SK-N-SH (cell line): Measurements from ENCODE around the gene SPSB1. TPM values are rescaled to one million over a fixed set of nuclear protein-coding genes. Genes with fewer than 3 reads are reported as not detected.

Experiments
- CTCF ChIA-PET: fragments of 300-600, 350-600 bp; formaldehyde crosslinking; extraction: SDS; loops from one replicate; lab custom pipeline; 2021; lab: Yijun Ruan, JAX
- POLR2A ChIA-PET: fragments of 350-600 bp; sonication (Branson Sonifier 250); formaldehyde crosslinking; extraction: SDS; loops from one replicate; lab custom pipeline; 2020; ENCODE audit warnings: antibody characterized with exemption, inconsistent platforms; lab: Yijun Ruan, JAX
- DNase-seq: peaks from one replicate; pipeline ENCODE4 v3.0.0; 2012
- H2AFZ ChIP-seq: fragments of 200-600 bp; sonication (generic); 2 replicates; pipeline ENCODE4 v1.8.1; 2016; ENCODE audit warnings: antibody characterized with exemption, mild to moderate bottlenecking, low read depth
- H3F3A ChIP-seq: fragments of 200-600 bp; sonication (generic); replicated peaks from 2 replicates; pipeline ENCODE3; 2016; ENCODE audit warnings: antibody characterized with exemption, mild to moderate bottlenecking; ENCODE audit not compliant: insufficient read depth
- H3K27ac ChIP-seq, 2 experiments: fragments of 200-500 bp in 1 of 2; fragments of 200-600 bp in 1 of 2; sonication (Bioruptor generic) in 1 of 2; sonication (generic), shearing (Covaris generic) in 1 of 2; 2 replicates each; pipeline versions ENCODE4 v1.5.1 to v1.6.1; 2014 to 2016; ENCODE audit warnings: low read depth in 2 of 2, inconsistent platforms in 1 of 2, low read length in 1 of 2, mild to moderate bottlenecking in 1 of 2, mixed read lengths in 1 of 2
- H3K27me3 ChIP-seq: fragments of 200-600 bp; sonication (generic), shearing (Covaris generic); 2 replicates; pipeline ENCODE4 v1.6.1; 2016; ENCODE audit warnings: mixed run types; ENCODE audit not compliant: insufficient read depth
- H3K36me3 ChIP-seq, 2 experiments: fragments of 200-500 bp in 1 of 2; fragments of 200-600 bp in 1 of 2; sonication (Bioruptor generic) in 1 of 2; sonication (generic) in 1 of 2; replicated peaks in 1 of 2; 2 replicates each; pipeline versions ENCODE3 to v1.5.1; 2014 to 2016; ENCODE audit warnings: low read length in 1 of 2, mild to moderate bottlenecking in 1 of 2; ENCODE audit not compliant: insufficient read depth in 2 of 2, control insufficient read depth in 1 of 2
- H3K4me1 ChIP-seq, 2 experiments: fragments of 200-500 bp in 1 of 2; fragments of 200-600 bp in 1 of 2; sonication (Bioruptor generic) in 1 of 2; sonication (generic), shearing (Covaris generic) in 1 of 2; 2 replicates each; pipeline versions ENCODE4 v1.5.1 to v1.6.1; 2014 to 2016; ENCODE audit warnings: low read depth in 1 of 2, low read length in 1 of 2, mixed run types in 1 of 2; ENCODE audit not compliant: insufficient read depth in 2 of 2, control insufficient read depth in 1 of 2
- H3K4me2 ChIP-seq: fragments of 200-600 bp; sonication (generic), shearing (Covaris generic); 2 replicates; pipeline ENCODE4 v1.6.1; 2017; ENCODE audit warnings: mixed run types
- H3K4me3 ChIP-seq, 2 experiments: fragments of 200-500 bp in 1 of 2; fragments of 200-600 bp in 1 of 2; sonication (Bioruptor generic) in 1 of 2; sonication (generic), shearing (Covaris generic) in 1 of 2; 2 replicates each; pipeline versions ENCODE4 v1.5.1 to v1.8.1; 2014 to 2016; ENCODE audit warnings: low read depth in 2 of 2, inconsistent platforms in 1 of 2, low read length in 1 of 2, mild to moderate bottlenecking in 1 of 2, mixed read lengths in 1 of 2, moderate library complexity in 1 of 2
- H3K79me2 ChIP-seq: fragments of 200-600 bp; sonication (generic); 2 replicates; pipeline ENCODE4 v1.8.1; 2017; ENCODE audit warnings: mild to moderate bottlenecking; ENCODE audit not compliant: insufficient read depth
- H3K9ac ChIP-seq: fragments of 200-600 bp; sonication (generic); 2 replicates; pipeline ENCODE4 v1.6.1; 2017; ENCODE audit warnings: mixed run types
- H3K9me2 ChIP-seq: fragments of 200-600 bp; sonication (generic); 2 replicates; pipeline ENCODE4 v1.6.1; 2017; ENCODE audit warnings: mixed run types
- H3K9me3 ChIP-seq: fragments of 200-600 bp; sonication (generic); 2 replicates; pipeline ENCODE4 v1.6.1; 2017; ENCODE audit warnings: mixed run types, mild to moderate bottlenecking, moderate library complexity
- H4K20me1 ChIP-seq: fragments of 200-600 bp; sonication (generic); 2 replicates; pipeline ENCODE4 v1.6.1; 2017; ENCODE audit warnings: mild to moderate bottlenecking, mixed run types; ENCODE audit not compliant: insufficient read depth
- CTCF ChIP-seq: fragments of 200-600 bp; sonication (generic); IDR thresholded peaks from 2 replicates; pipeline ENCODE4 v1.6.1; 2017; ENCODE audit warnings: antibody characterized with exemption, mild to moderate bottlenecking, moderate library complexity
- EZH2phosphoT487 ChIP-seq: fragments of 200-600 bp; sonication (generic); IDR thresholded peaks from 2 replicates; pipeline ENCODE4 v1.6.1; 2017; ENCODE audit warnings: low read depth, mixed run types, mild to moderate bottlenecking, antibody characterized with exemption, moderate library complexity, borderline replicate concordance
- FOSL2 ChIP-seq: IDR thresholded peaks from 2 replicates; pipeline ENCODE4 v1.4.0; 2012; ENCODE audit warnings: low read depth, mild to moderate bottlenecking, moderate library complexity, borderline replicate concordance
- GABPA ChIP-seq: IDR thresholded peaks from 2 replicates; pipeline ENCODE4 v1.4.0; 2012; ENCODE audit warnings: low read depth, mild to moderate bottlenecking
- GATA2 ChIP-seq: sonication (generic); formaldehyde crosslinking; IDR thresholded peaks from 2 replicates; pipeline ENCODE4 v1.5.0; 2020; ENCODE audit warnings: mild to moderate bottlenecking, missing genetic modification reagents
- MEF2A ChIP-seq: IDR thresholded peaks from 2 replicates; pipeline ENCODE4 v1.4.0; 2012; ENCODE audit warnings: low read depth, borderline replicate concordance
- MXI1 ChIP-seq: IDR thresholded peaks from 2 replicates; pipeline ENCODE4 v1.6.1; 2012; ENCODE audit warnings: mild to moderate bottlenecking, low read depth, low read length, improper control_type of control experiment
- NFIC ChIP-seq: IDR thresholded peaks from 2 replicates; pipeline ENCODE4 v1.4.0; 2012; ENCODE audit warnings: borderline replicate concordance
- RFX5 ChIP-seq: IDR thresholded peaks from 2 replicates; pipeline ENCODE4 v1.6.1; 2012; ENCODE audit warnings: mild to moderate bottlenecking, improper control_type of control experiment, low read length
- RXRA ChIP-seq: IDR thresholded peaks from 2 replicates; pipeline ENCODE4 v1.4.0; 2012; ENCODE audit warnings: low read depth, mild to moderate bottlenecking, borderline replicate concordance
- SIN3A ChIP-seq: IDR thresholded peaks from 2 replicates; pipeline ENCODE4 v1.6.1; 2012; ENCODE audit warnings: low read depth, mild to moderate bottlenecking, low read length, moderate library complexity, borderline replicate concordance
- YY1 ChIP-seq: IDR thresholded peaks from 2 replicates; pipeline ENCODE4 v1.4.0; 2012; ENCODE audit warnings: low read depth, mild to moderate bottlenecking
- ZBTB33 ChIP-seq: IDR thresholded peaks from 2 replicates; pipeline ENCODE4 v1.4.0; 2012; ENCODE audit warnings: low read depth, borderline replicate concordance
- WGBS: methylation state at CpG from one replicate; pipeline ENCODE4 v1.1.6; 2017; ENCODE audit warnings: low lambda C conversion rate; 5-methylcytosine and 5-hydroxymethylcytosine counted together
- polyA plus RNA-seq, 3 experiments: library from polyadenylated mRNA; depleted of rRNA; stranded (reverse); fragments of >200 nt; gene quantifications; 2 replicates each; pipeline ENCODE4 v1.2.3, GENCODE V29; 2012

Gene SPSB1
- polyA plus RNA-seq, 1 of the 3 experiments (the other 2 are of a cell fraction) = 9.2 TPM

DNA sequence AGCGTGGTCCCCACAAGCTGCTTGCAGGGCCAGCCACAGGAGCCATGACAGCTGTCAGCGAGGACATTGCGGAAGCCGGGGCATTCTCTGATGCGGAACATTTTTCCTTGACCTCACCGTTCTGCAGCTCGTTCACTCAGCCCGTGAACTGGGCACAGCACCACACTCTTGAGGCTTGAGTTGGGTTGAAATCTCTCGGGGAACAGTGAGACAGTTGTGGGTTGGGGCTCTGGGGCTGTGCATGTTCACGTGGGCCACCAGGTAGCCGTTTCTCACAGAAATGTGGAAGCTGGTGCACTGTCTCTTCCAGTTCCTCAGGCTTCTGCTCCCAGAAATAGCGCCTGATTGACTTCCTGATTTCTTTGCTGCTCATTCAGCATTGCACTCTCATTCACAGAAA lies 69.8 kb downstream of the SPSB1 start:
- Histone ChIP-seq H4K20me1 (0 out of 2 replicates have a peak, but pooled peaks cover 5% of the 10 kb centered on the region), H3K27ac (no peak overlapping the region), H3K9me2 (no peaks in the 10 kb centered on the region), H3F3A (no peaks in the 10 kb centered on the region), H3K4me2 (no peak overlapping the region), H3K9ac (no peak overlapping the region), H3K9me3 (no peaks in the 10 kb centered on the region), H3K27me3 (no peaks in the 10 kb centered on the region), H3K4me3 (no peak overlapping the region), H3K79me2 (no peaks in the 10 kb centered on the region), H2AFZ (no peak overlapping the region), H3K4me1 (no peaks in the 10 kb centered on the region; a peak in 1 of 4 replicates), H3K36me3 (no peaks in the 10 kb centered on the region)
- no peak for TF ChIP-seq NFIC
- TF ChIP-seq RXRA = no peak
- TF ChIP-seq ZBTB33 = no peak
- 91% methylated on average over 3 of the region's 12 CpGs for WGBS
- ChIA-PET CTCF (interaction anchor here (1.0 kb wide), 1 partner anchor 25 kb away, joined by 3 read pairs; no protein-coding TSS in a partner anchor), POLR2A (no interaction called here)
- no peak for DNase-seq

- DNase-seq = no peak
- Histone ChIP-seq H4K20me1 (0 out of 2 replicates have a peak, but pooled peaks cover 5% of the 10 kb centered on the region), H3K27me3 (no peaks in the 10 kb centered on the region), H2AFZ (no peak overlapping the region), H3K27ac (no peak overlapping the region), H3K4me3 (no peak overlapping the region), H3K4me2 (no peak overlapping the region), H3K9ac (no peak overlapping the region), H3F3A (no peaks in the 10 kb centered on the region), H3K79me2 (no peaks in the 10 kb centered on the region), H3K9me2 (no peaks in the 10 kb centered on the region), H3K4me1 (no peaks in the 10 kb centered on the region; a peak in 1 of 4 replicates), H3K9me3 (no peaks in the 10 kb centered on the region), H3K36me3 (no peaks in the 10 kb centered on the region)
- TF ChIP-seq EZH2phosphoT487 (no peak), MXI1 (no peak), RFX5 (no peak), SIN3A (no peak), YY1 (no peak), FOSL2 (no peak), GABPA (no peak), RXRA (no peak), ZBTB33 (no peak), MEF2A (no peak), NFIC (no peak), CTCF (no peak), GATA2 (CRISPR knock-in tag) (no peak)
- 80% methylated on average over 2 of the region's 8 CpGs for WGBS
- CTCF ChIA-PET = no interaction called here
- POLR2A ChIA-PET = no interaction called here
Observed at GRCh38 chr1:9363061-9363471, 70.4 kb downstream of the SPSB1 start.
